ENCODE data around the gene HBG1.

DNA sequence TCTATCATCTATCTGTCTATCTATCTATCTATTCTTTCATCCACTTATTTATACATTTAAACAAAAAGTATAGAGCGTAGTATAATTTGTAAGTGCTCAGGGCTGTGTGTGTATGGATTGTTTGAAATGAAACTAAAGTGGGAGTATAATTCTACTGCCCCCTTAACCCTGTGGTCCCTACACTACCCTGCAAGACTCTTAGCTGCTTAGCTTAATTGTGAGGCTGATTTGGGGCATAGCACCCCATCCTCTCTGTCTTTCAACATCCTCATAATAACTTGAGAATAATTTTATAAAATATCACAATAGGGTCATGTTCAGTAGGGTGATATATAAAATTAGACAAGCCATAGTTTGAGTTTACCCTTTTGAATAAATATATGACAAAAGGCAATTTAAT, 40.4 kb upstream of the HBG1 start:
- no peak for TF ChIP-seq CTCF (optimal IDR thresholded peaks at IDR 0.05 in 1 of 3, IDR thresholded peaks at IDR 0.05 in 1 of 3, conservative IDR thresholded peaks at IDR 0.05 in 1 of 3; ENCODE audit: extremely low read depth in 1 of 3, insufficient read depth in 2 of 3, low read length in 3 of 3)
- no peak for TF ChIP-seq EZH2 (IDR thresholded peaks at IDR 0.05; ENCODE audit: low read length)
